ENCODE results near the gene CCL13.
"Not testable (repeated sequence)": the region's sequence is repeated elsewhere in the genome, so short reads cannot be mapped to it uniquely, and the experiment has no call there.

Gene CCL13

GRCh38 chr17:34319039-34319483 is 37.2 kb upstream of the CCL13 start, which contains the start of gene CCL8:
CCL8 (plus strand) TSS chr17:34319435; CDS start chr17:34319502, 67 bp downstream.
- H2BK120ac ChIP-seq (ENCODE audit: low read depth, low read length) = no peak within 1 kb of the TSS
- no peaks in the 10 kb centered on the region for H3K79me1 ChIP-seq (replicated peaks; ENCODE audit: low read length, poor library complexity, severe bottlenecking)
- H3K18ac ChIP-seq (ENCODE audit: low read depth in 1 of 2, low read length in 2 of 2) = no peak within 1 kb of the TSS
- H3K27ac ChIP-seq (ENCODE audit: low read length, poor library complexity, severe bottlenecking) = no peak within 1 kb of the TSS
- no peak within 1 kb of the TSS for H3K4me3 ChIP-seq (ENCODE audit: insufficient read depth in 1 of 2, low read depth in 1 of 2, low read length in 2 of 2)
- no peak within 1 kb of the TSS for H2BK5ac ChIP-seq (ENCODE audit: low read depth, low read length, poor library complexity, severe bottlenecking)
- H3K4ac ChIP-seq (ENCODE audit: low read depth in 1 of 2, low read length in 2 of 2) = no peak within 1 kb of the TSS
- no peaks in the 10 kb centered on the region for H3K36me3 ChIP-seq (ENCODE audit: control insufficient read depth in 1 of 2, insufficient read depth in 2 of 2, low read depth in 1 of 2, low read length in 2 of 2)
- H4K91ac ChIP-seq (ENCODE audit: low read length) = no peak within 1 kb of the TSS
- H3K4me1 ChIP-seq (ENCODE audit: control insufficient read depth, insufficient read depth, low read depth, low read length) = no peaks in the 10 kb centered on the region
- H3K27me3 ChIP-seq (ENCODE audit: control insufficient read depth in 1 of 2, insufficient read depth in 1 of 2, low read length in 2 of 2) = no peaks in the 10 kb centered on the region
- H3K23ac ChIP-seq (ENCODE audit: low read length in 2 of 2) = no peak within 1 kb of the TSS
- no peak within 1 kb of the TSS for H3K14ac ChIP-seq (ENCODE audit: low read length in 2 of 2)
- no peak within 1 kb of the TSS for H3K4me2 ChIP-seq (ENCODE audit: low read length, poor library complexity, severe bottlenecking)
- H2BK15ac ChIP-seq (ENCODE audit: low read depth, poor library complexity, severe bottlenecking) = no peak within 1 kb of the TSS
- no peak within 1 kb of the TSS for H2AFZ ChIP-seq (ENCODE audit: low read depth, low read length)
- no peak for DNase-seq
- H2BK12ac ChIP-seq (ENCODE audit: low read length in 2 of 2) = no peak within 1 kb of the TSS
- H3K9me3 ChIP-seq (ENCODE audit: control insufficient read depth, low read length) = peaks cover 3% of the 10 kb centered on the region
- no peak within 1 kb of the TSS for H3K9ac ChIP-seq (ENCODE audit: low read length)
- H4K8ac ChIP-seq (ENCODE audit: low read length) = no peak within 1 kb of the TSS
- WGBS = 67% methylated on average over 2 of the region's 2 CpGs
- H2AK5ac ChIP-seq (ENCODE audit: low read length, severe bottlenecking) = no peak within 1 kb of the TSS

GRCh38 chr17:34321964-34322363 is 34.3 kb upstream of the CCL13 start:
- no peak overlapping the region for H4K91ac ChIP-seq (ENCODE audit: low read length)
- H2BK120ac ChIP-seq (ENCODE audit: low read depth, low read length) = no peak overlapping the region
- no peak overlapping the region for H3K4me3 ChIP-seq (ENCODE audit: insufficient read depth in 1 of 2, low read depth in 1 of 2, low read length in 2 of 2)
- no peak for DNase-seq
- H3K27ac ChIP-seq (ENCODE audit: low read length, poor library complexity, severe bottlenecking) = no peak overlapping the region
- H3K9me3 ChIP-seq (ENCODE audit: control insufficient read depth, low read length) = peaks cover 7% of the 10 kb centered on the region
- no peak overlapping the region for H2AK5ac ChIP-seq (ENCODE audit: low read length, severe bottlenecking)
- no peak overlapping the region for H3K18ac ChIP-seq (ENCODE audit: low read depth in 1 of 2, low read length in 2 of 2)
- no peak overlapping the region for H2BK15ac ChIP-seq (ENCODE audit: low read depth, poor library complexity, severe bottlenecking)
- H2AFZ ChIP-seq (ENCODE audit: low read depth, low read length) = no peak overlapping the region
- no peak overlapping the region for H3K14ac ChIP-seq (ENCODE audit: low read length in 2 of 2)
- no peaks in the 10 kb centered on the region for H3K4me1 ChIP-seq (ENCODE audit: control insufficient read depth, insufficient read depth, low read depth, low read length)
- H3K4ac ChIP-seq (ENCODE audit: low read depth in 1 of 2, low read length in 2 of 2) = no peak overlapping the region
- H3K79me1 ChIP-seq (replicated peaks; ENCODE audit: low read length, poor library complexity, severe bottlenecking) = no peaks in the 10 kb centered on the region
- no peak overlapping the region for H3K23ac ChIP-seq (ENCODE audit: low read length in 2 of 2)
- H3K27me3 ChIP-seq (ENCODE audit: control insufficient read depth in 1 of 2, insufficient read depth in 1 of 2, low read length in 2 of 2) = no peaks in the 10 kb centered on the region
- H2BK5ac ChIP-seq (ENCODE audit: low read depth, low read length, poor library complexity, severe bottlenecking) = no peak overlapping the region
- no peak overlapping the region for H3K9ac ChIP-seq (ENCODE audit: low read length)
- no peak overlapping the region for H4K8ac ChIP-seq (ENCODE audit: low read length)
- no peaks in the 10 kb centered on the region for H3K36me3 ChIP-seq (ENCODE audit: control insufficient read depth in 1 of 2, insufficient read depth in 2 of 2, low read depth in 1 of 2, low read length in 2 of 2)
- H2BK12ac ChIP-seq (ENCODE audit: low read length in 2 of 2) = no peak overlapping the region
- H3K4me2 ChIP-seq (ENCODE audit: low read length, poor library complexity, severe bottlenecking) = no peak overlapping the region

- H2AK5ac ChIP-seq (ENCODE audit: low read length, severe bottlenecking); H3K9ac ChIP-seq (ENCODE audit: low read length); H2BK120ac ChIP-seq (ENCODE audit: low read depth, low read length); H3K9me3 ChIP-seq (ENCODE audit: control insufficient read depth, low read length); DNase-seq; H2AFZ ChIP-seq (ENCODE audit: low read depth, low read length); H3K27ac ChIP-seq (ENCODE audit: low read length, poor library complexity, severe bottlenecking); H3K27me3 ChIP-seq (ENCODE audit: control insufficient read depth in 1 of 2, insufficient read depth in 1 of 2, low read length in 2 of 2); H2BK15ac ChIP-seq (ENCODE audit: low read depth, poor library complexity, severe bottlenecking); H3K4ac ChIP-seq (ENCODE audit: low read depth in 1 of 2, low read length in 2 of 2); H3K4me2 ChIP-seq (ENCODE audit: low read length, poor library complexity, severe bottlenecking); H4K91ac ChIP-seq (ENCODE audit: low read length); H3K18ac ChIP-seq (ENCODE audit: low read depth in 1 of 2, low read length in 2 of 2); H3K4me1 ChIP-seq (ENCODE audit: control insufficient read depth, insufficient read depth, low read depth, low read length); H3K4me3 ChIP-seq (ENCODE audit: insufficient read depth in 1 of 2, low read depth in 1 of 2, low read length in 2 of 2); H3K79me1 ChIP-seq (replicated peaks; ENCODE audit: low read length, poor library complexity, severe bottlenecking); H2BK12ac ChIP-seq (ENCODE audit: low read length in 2 of 2); H4K8ac ChIP-seq (ENCODE audit: low read length); H2BK5ac ChIP-seq (ENCODE audit: low read depth, low read length, poor library complexity, severe bottlenecking); H3K14ac ChIP-seq (ENCODE audit: low read length in 2 of 2); H3K36me3 ChIP-seq (ENCODE audit: control insufficient read depth in 1 of 2, insufficient read depth in 2 of 2, low read depth in 1 of 2, low read length in 2 of 2); H3K23ac ChIP-seq (ENCODE audit: low read length in 2 of 2): not testable (repeated sequence)
- 67% methylated on average over 1 of the region's 4 CpGs for WGBS
Measured at GRCh38 chr17:34327580-34327979, 28.7 kb upstream of the CCL13 start.

DNA sequence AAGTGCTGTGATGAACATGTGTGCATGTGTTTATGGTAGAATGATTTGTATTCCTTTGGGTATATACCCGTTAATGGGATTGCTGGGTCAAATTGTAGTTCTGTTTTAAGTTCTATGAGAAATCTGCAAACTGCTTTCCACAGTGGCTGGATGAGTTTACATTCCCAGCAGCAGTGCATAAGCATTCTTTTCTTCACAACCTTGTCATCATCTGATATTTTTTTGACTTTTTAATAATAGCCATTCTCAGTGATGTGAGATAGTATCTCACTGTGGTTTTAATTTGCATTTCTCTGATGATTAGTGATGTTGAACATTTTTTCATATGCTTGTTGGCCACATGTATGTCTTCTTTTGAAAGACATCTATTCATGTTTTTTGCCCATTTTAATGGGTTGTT is 18.6 kb upstream of the CCL13 start:
- Histone ChIP-seq H2BK12ac (ENCODE audit: low read length in 2 of 2) (no peak overlapping the region), H2AK5ac (ENCODE audit: low read length, severe bottlenecking) (no peak overlapping the region), H3K4me3 (ENCODE audit: insufficient read depth in 1 of 2, low read depth in 1 of 2, low read length in 2 of 2) (no peak overlapping the region), H4K8ac (ENCODE audit: low read length) (no peak overlapping the region), H4K91ac (ENCODE audit: low read length) (no peak overlapping the region), H2BK15ac (ENCODE audit: low read depth, poor library complexity, severe bottlenecking) (no peak overlapping the region), H3K27me3 (ENCODE audit: control insufficient read depth in 1 of 2, insufficient read depth in 1 of 2, low read length in 2 of 2) (no peaks in the 10 kb centered on the region), H3K14ac (ENCODE audit: low read length in 2 of 2) (no peak overlapping the region), H3K18ac (ENCODE audit: low read depth in 1 of 2, low read length in 2 of 2) (no peak overlapping the region), H3K27ac (ENCODE audit: low read length, poor library complexity, severe bottlenecking) (no peak overlapping the region), H2BK120ac (ENCODE audit: low read depth, low read length) (no peak overlapping the region), H3K4me2 (ENCODE audit: low read length, poor library complexity, severe bottlenecking) (no peak overlapping the region), H2BK5ac (ENCODE audit: low read depth, low read length, poor library complexity, severe bottlenecking) (no peak overlapping the region), H3K36me3 (ENCODE audit: control insufficient read depth in 1 of 2, insufficient read depth in 2 of 2, low read depth in 1 of 2, low read length in 2 of 2) (no peaks in the 10 kb centered on the region), H3K23ac (ENCODE audit: low read length in 2 of 2) (no peak overlapping the region), H2AFZ (ENCODE audit: low read depth, low read length) (no peak overlapping the region), H3K9me3 (ENCODE audit: control insufficient read depth, low read length) (no peaks in the 10 kb centered on the region), H3K9ac (ENCODE audit: low read length) (no peak overlapping the region), H3K4ac (ENCODE audit: low read depth in 1 of 2, low read length in 2 of 2) (no peak overlapping the region), H3K4me1 (ENCODE audit: control insufficient read depth, insufficient read depth, low read depth, low read length) (no peaks in the 10 kb centered on the region), H3K79me1 (replicated peaks; ENCODE audit: low read length, poor library complexity, severe bottlenecking) (no peaks in the 10 kb centered on the region)
- WGBS = 50% methylated on average over 1 of the region's 1 CpG
- DNase-seq = no peak
